ENCODE results near the gene KCNT2. TPM values are rescaled to one million over a fixed set of nuclear protein-coding genes. Genes with fewer than 3 reads are reported as not detected.

KCNT2 gene
- total and polyA plus RNA-seq, 2 donors (not counting 3 experiments of a cell fraction or from before 2014, with no cell fraction given), result 0.46 to 1.6 TPM

- H3K9me3 ChIP-seq (replicated peaks; ENCODE audit: control insufficient read depth, insufficient read depth, low read length), result no peaks in the 10 kb centered on the region
- H3K4me2 ChIP-seq (ENCODE audit: insufficient read depth, low read length), result no peak overlapping the region
- BruUV-seq (replicated peaks), result no TSS peak
- H4K20me1 ChIP-seq (replicated peaks; ENCODE audit: control insufficient read depth, extremely low read depth, insufficient read depth, low read length), result no peaks in the 10 kb centered on the region
- H3K79me2 ChIP-seq (ENCODE audit: control insufficient read depth, insufficient read depth, low read length), result no peaks in the 10 kb centered on the region
- CTCF ChIA-PET, result interaction anchor here (1.1 kb wide), 1 partner anchor 9 kb away, joined by 3 read pairs; no protein-coding TSS in a partner anchor
- H3K27me3 ChIP-seq (ENCODE audit: control insufficient read depth in 2 of 2, insufficient read depth in 2 of 2, low read length in 2 of 2), result no peaks in the 10 kb centered on the region
- H2AFZ ChIP-seq (ENCODE audit: low read depth, low read length), result no peak overlapping the region
- TF ChIP-seq MYC (IDR thresholded peaks at IDR 0.05; ENCODE audit: low read depth, low read length) (no peak), POLR2AphosphoS5 (IDR thresholded peaks at IDR 0.05; ENCODE audit: insufficient read depth, low read depth, low read length) (no peak), GATA2 (IDR thresholded peaks at IDR 0.05; ENCODE audit: insufficient read depth, insufficient read length, low read depth, low read length) (no peak), FOS (IDR thresholded peaks at IDR 0.05; ENCODE audit: borderline replicate concordance, insufficient read depth, low read length) (no peak), EZH2 (IDR thresholded peaks at IDR 0.05; ENCODE audit: borderline replicate concordance, low read depth, low read length, severe bottlenecking) (no peak), JUN (IDR thresholded peaks at IDR 0.05; ENCODE audit: borderline replicate concordance, insufficient read depth, insufficient read length, low read depth) (no peak), CTCF (IDR thresholded peaks at IDR 0.05; ENCODE audit: extremely low read depth in 1 of 2, insufficient read depth in 1 of 2, low read depth in 1 of 2, low read length in 2 of 2) (no peak), POLR2A (IDR thresholded peaks at IDR 0.05; ENCODE audit: low read depth, low read length) (no peak), MAX (IDR thresholded peaks at IDR 0.05; ENCODE audit: insufficient read depth, insufficient read length) (no peak)
- H3K36me3 ChIP-seq (ENCODE audit: control insufficient read depth in 2 of 2, extremely low read depth in 1 of 2, insufficient read depth in 2 of 2, low read length in 2 of 2), result no peaks in the 10 kb centered on the region
- H3K4me1 ChIP-seq (ENCODE audit: control insufficient read depth, extremely low read depth, insufficient read depth, low read length), result no peaks in the 10 kb centered on the region
- no peak overlapping the region for H3K27ac ChIP-seq (ENCODE audit: insufficient read depth, low read depth, low read length)
- FAIRE-seq, result no peak
- no peak for DNase-seq (ENCODE audit: low read depth, low spot score)
- intact Hi-C loops (cut with micrococcal nuclease) (no loop called here), dilution Hi-C loops (cut with MboI; ENCODE audit: extremely low pct_ligation_motif_present, low sequenced_read_pairs) (no loop called here)
- POLR2A ChIA-PET, result no interaction called here
- no peaks in the 10 kb centered on the region for H3K9me1 ChIP-seq (replicated peaks; ENCODE audit: control insufficient read depth, extremely low read depth, insufficient read depth, low read length)
- no peak overlapping the region for H3K9ac ChIP-seq (replicated peaks; ENCODE audit: extremely low read depth, insufficient read depth, low read length)
- H3K4me3 ChIP-seq (replicated peaks in 1 of 3; ENCODE audit: insufficient read depth in 1 of 3, low read depth in 1 of 3, low read length in 3 of 3), result no peak overlapping the region
Observed at GRCh38 chr1:196515904-196516303, 92.3 kb downstream of the KCNT2 start.
